HG02885 (cell line): ENCODE data around the gene LRRIQ4.

Source experiments
- ATAC-seq: cut with Tn5 transposase; IDR thresholded peaks from one replicate; pipeline ENCODE4 v1.9.1; 2021; ENCODE audit warnings: mild to moderate bottlenecking; ENCODE audit not compliant: unreplicated experiment, poor library complexity

The LRRIQ4 gene

GRCh38 chr3:169804681-169805080 is 8.0 kb upstream of the LRRIQ4 start:
- no peak for ATAC-seq

- no peak for ATAC-seq
Observed at GRCh38 chr3:169809230-169809795, 3.4 kb upstream of the LRRIQ4 start.

GRCh38 chr3:169811631-169812331 is 889 bp upstream of the LRRIQ4 start:
- ATAC-seq, result peak; percentile 4

GRCh38 chr3:169813278-169813677 is 608 bp downstream of the LRRIQ4 start:
- ATAC-seq, result no peak

GRCh38 chr3:169813757-169814517 is 1.3 kb downstream of the LRRIQ4 start:
- ATAC-seq, result peak; percentile 86

- ATAC-seq, result no peak
Observed at GRCh38 chr3:169815590-169816150, 3.0 kb downstream of the LRRIQ4 start.

- no peak for ATAC-seq
Observed at GRCh38 chr3:169818316-169818715, 5.6 kb downstream of the LRRIQ4 start.

- no peak for ATAC-seq
Observed at GRCh38 chr3:169822091-169822490, 9.4 kb downstream of the LRRIQ4 start.

GRCh38 chr3:169822540-169822939 is 9.9 kb downstream of the LRRIQ4 start:
- no peak for ATAC-seq

- no peak for ATAC-seq
Observed at GRCh38 chr3:169822983-169823382, 10.3 kb downstream of the LRRIQ4 start.

GRCh38 chr3:169825316-169825715 is 12.6 kb downstream of the LRRIQ4 start:
- ATAC-seq, result no peak

- ATAC-seq, result no peak
Observed at GRCh38 chr3:169827712-169828111, 15.0 kb downstream of the LRRIQ4 start.

GRCh38 chr3:169835533-169835932 is 22.9 kb downstream of the LRRIQ4 start:
- peak; percentile 1 for ATAC-seq

- ATAC-seq, result peak; percentile 91
Observed at GRCh38 chr3:169836078-169836941, 23.6 kb downstream of the LRRIQ4 start.

GRCh38 chr3:169836942-169837275 is 24.2 kb downstream of the LRRIQ4 start:
- no peak for ATAC-seq

- no peak for ATAC-seq
Observed at GRCh38 chr3:169838511-169839030, 25.9 kb downstream of the LRRIQ4 start.

- peak; percentile 76 for ATAC-seq
Observed at GRCh38 chr3:169841171-169841570, 28.5 kb downstream of the LRRIQ4 start.

- ATAC-seq, result no peak
Observed at GRCh38 chr3:169842960-169843359, 30.3 kb downstream of the LRRIQ4 start.

- ATAC-seq, result peak; percentile 98
Observed at GRCh38 chr3:169846458-169847193, 34.0 kb downstream of the LRRIQ4 start.
